ENCODE results near the gene KRTAP5-3. TPM values are rescaled to one million over a fixed set of nuclear protein-coding genes. Genes with fewer than 3 reads are reported as not detected.
"Not testable (repeated sequence)": the region's sequence is repeated elsewhere in the genome, so short reads cannot be mapped to it uniquely, and the experiment has no call there.

The KRTAP5-3 gene
- total RNA-seq, 1 experiment from 2014 or later, result not detected

- H3K4me1 ChIP-seq, H3K27me3 ChIP-seq: not testable (repeated sequence)
- peak; percentile 44 to 45 for DNase-seq
Observed at GRCh38 chr11:1607156-1607845, 962 bp downstream of the KRTAP5-3 start.

DNA sequence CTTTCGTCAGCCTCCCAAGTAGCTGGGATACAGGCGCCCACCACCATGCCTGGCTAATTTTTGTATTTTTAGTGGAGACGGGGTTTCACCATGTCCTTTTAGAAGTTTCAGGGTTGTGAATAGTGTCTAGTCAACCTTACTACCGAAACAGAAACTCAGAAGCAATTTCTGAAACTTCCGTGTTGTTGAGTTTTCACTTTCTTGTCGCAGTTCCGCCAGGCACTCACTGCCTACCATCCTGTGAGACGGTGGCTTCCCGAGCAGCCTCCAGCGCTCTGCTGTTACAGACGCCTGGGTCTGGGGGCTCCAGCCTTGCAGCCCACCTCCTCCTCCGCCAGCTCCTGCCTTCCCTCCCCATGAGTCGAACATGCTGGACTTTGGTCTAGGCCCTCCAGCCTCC lies 2.3 kb downstream of the KRTAP5-3 start:
- H3K27ac ChIP-seq; DNase-seq; H3K4me1 ChIP-seq; H3K27me3 ChIP-seq; H3K9me3 ChIP-seq (replicated peaks); H3K4me3 ChIP-seq; H3K36me3 ChIP-seq: not testable (repeated sequence)

More at GRCh38 chr11:1607156-1607845, 962 bp downstream of the KRTAP5-3 start:
- not testable (repeated sequence) for H3K4me3 ChIP-seq; H3K36me3 ChIP-seq; H3K27ac ChIP-seq; H3K9me3 ChIP-seq (replicated peaks)

DNA sequence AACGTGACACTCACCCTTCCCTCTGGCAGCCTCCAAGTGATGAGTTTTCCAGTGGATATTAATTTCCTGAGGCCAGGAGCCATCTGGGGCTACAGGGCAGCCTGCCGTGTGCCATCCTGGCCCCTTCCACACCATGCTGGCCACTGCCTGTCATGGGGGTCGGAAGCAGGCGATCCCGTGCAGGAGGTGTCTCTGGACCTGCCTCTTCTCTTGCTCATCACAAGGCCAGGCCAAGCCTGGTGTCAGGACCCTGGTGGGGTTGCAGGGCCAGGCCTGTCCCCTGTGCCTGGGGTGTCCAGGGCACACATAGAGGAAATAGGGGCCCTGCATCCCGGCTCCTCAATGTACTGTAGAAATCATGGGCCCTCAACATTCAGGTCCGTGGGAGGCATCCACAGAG lies 3.6 kb downstream of the KRTAP5-3 start:
- no peak overlapping the region for H3K27ac ChIP-seq
- H3K27me3 ChIP-seq, result no peaks in the 10 kb centered on the region
- no peaks in the 10 kb centered on the region for H3K4me1 ChIP-seq
- H3K4me3 ChIP-seq, result no peak overlapping the region
- H3K36me3 ChIP-seq, result no peaks in the 10 kb centered on the region
- H3K9me3 ChIP-seq (replicated peaks), result no peaks in the 10 kb centered on the region
- no peak for DNase-seq

DNA sequence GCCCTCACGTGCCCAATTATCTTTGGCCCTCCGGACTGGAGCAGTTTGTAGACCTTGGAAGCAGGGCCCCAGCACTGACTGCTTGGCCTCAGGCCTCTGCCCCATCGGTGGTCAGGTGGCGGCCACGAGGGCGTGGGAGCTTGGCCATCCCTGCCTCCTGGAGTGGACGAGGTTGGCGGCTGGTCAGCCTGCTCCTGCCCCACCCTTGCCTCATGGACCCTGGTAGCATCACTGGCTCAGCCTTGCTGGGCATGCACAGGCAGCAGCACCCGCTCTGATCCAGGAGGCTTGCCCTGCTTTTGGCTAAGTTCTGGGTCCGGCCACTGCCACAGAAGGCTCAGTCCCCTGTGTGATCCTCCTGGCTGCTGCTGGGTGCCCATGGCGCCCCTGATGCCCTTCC lies 4.1 kb downstream of the KRTAP5-3 start:
- Histone ChIP-seq H3K4me1 (no peaks in the 10 kb centered on the region), H3K4me3 (no peak overlapping the region), H3K9me3 (replicated peaks) (no peaks in the 10 kb centered on the region), H3K27ac (no peak overlapping the region), H3K27me3 (no peaks in the 10 kb centered on the region), H3K36me3 (no peaks in the 10 kb centered on the region)
- DNase-seq, result no peak

GRCh38 chr11:1603629-1604028 lies 4.6 kb downstream of the KRTAP5-3 start:
- Histone ChIP-seq H3K4me1 (no peaks in the 10 kb centered on the region), H3K27ac (no peak overlapping the region), H3K27me3 (no peaks in the 10 kb centered on the region), H3K9me3 (replicated peaks) (no peaks in the 10 kb centered on the region), H3K36me3 (no peaks in the 10 kb centered on the region), H3K4me3 (no peak overlapping the region)
- no peak for DNase-seq

DNA sequence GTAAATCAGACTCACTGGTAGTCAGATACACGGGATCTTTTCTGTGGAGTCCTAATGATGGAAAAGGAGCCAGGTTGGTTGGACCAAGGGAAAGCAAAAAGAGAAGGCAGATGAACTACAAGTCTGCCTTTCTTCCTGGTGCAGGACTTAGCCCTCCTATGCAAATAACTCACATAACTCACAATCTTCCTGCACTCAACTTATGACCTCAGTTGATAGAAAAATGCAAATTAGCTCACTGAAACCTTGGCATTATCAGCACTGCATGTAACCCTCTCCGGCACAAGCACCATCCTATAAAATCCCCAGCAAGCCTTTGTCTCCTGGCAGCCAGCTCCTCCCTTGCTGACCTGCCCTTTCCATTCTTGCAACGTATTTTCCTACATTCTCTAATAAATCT lies 6.6 kb downstream of the KRTAP5-3 start:
- H3K4me3 ChIP-seq; H3K27ac ChIP-seq; H3K9me3 ChIP-seq (replicated peaks); H3K4me1 ChIP-seq; H3K36me3 ChIP-seq; DNase-seq; H3K27me3 ChIP-seq: not testable (repeated sequence)

GRCh38 chr11:1600626-1601025 lies 7.6 kb downstream of the KRTAP5-3 start:
- Histone ChIP-seq H3K4me3 (no peak overlapping the region), H3K27ac (no peak overlapping the region), H3K36me3 (no peaks in the 10 kb centered on the region), H3K9me3 (replicated peaks) (no peaks in the 10 kb centered on the region), H3K27me3 (no peaks in the 10 kb centered on the region), H3K4me1 (no peaks in the 10 kb centered on the region)
- DNase-seq, result no peak

DNA sequence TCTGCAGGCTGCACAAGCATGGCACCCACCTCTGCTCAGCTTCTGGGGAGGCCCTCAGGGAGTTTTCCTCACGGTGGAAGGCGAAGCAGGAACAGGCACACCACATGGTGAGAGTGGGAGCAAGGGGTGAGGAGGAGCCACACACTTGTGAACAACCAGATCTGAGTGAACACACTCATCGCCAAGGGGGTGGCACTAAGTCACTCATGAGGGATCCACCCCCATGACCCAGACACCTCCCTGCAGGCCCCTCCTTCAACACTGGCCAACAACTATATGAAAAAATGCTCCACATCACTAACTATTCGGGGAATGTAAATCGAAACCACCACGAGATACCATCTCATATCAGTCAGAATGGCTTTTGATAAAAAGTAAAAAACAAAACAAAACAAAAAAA lies 9.4 kb downstream of the KRTAP5-3 start:
- DNase-seq, result no peak
- peaks cover 2% of the 10 kb centered on the region; the same call in 1 of the 2 replicates for H3K27me3 ChIP-seq

DNA sequence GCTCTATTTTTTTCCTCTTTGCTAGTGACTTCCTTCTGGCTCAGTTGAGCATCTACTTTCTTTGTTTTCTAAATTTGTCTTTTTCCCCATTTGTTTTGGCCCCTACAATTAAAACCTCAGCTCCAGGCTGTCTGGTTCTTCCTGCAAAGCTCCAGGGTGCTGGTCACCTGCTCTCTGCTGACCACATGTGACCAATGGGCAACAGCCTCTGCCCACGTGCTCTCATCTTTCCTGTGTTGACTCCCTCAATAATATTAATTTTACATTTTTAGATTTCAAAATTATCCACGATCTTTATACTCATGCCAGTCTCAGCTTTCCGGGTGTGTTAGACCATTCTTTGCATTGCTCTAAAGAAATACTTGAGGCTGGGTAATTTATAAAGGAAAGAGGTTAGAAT lies 9.9 kb downstream of the KRTAP5-3 start:
- H3K9me3 ChIP-seq (replicated peaks); H3K36me3 ChIP-seq; H3K27me3 ChIP-seq; H3K4me3 ChIP-seq; DNase-seq; H3K4me1 ChIP-seq; H3K27ac ChIP-seq: not testable (repeated sequence)

More for the DNA sequence above, 9.4 kb downstream of the KRTAP5-3 start:
- Histone ChIP-seq H3K9me3 (replicated peaks) (no peaks in the 10 kb centered on the region), H3K4me1 (no peaks in the 10 kb centered on the region), H3K27ac (no peak overlapping the region), H3K4me3 (no peak overlapping the region), H3K36me3 (no peaks in the 10 kb centered on the region)

DNA sequence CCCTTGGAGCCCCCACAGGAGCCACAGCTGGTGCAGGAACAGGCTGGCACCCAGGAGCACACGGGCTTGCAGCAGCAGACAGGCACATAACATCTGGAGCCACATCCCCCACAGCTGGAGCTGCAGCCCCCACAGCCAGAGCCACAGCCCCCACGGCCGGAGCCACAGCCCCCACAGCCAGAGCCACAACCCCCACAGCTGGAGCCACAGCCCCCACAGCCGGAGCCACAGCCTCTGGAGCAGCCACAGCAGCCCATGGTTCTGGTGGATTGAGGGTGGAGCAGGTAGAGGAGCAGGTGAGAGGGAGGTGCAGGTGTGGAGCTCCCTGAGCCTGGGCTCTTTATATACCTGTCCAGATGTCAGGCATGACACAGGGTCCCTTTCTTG lies 10.3 kb downstream of the KRTAP5-3 start, which contains the start of gene KRTAP5-2:
Gene KRTAP5-2, minus strand, starts transcription at position 301 of the 387 bp plus-strand sequence. Its CDS starts 44 bp downstream, at position 257.
- Histone ChIP-seq H3K27ac (no peak within 1 kb of the TSS), H3K4me3 (no peak within 1 kb of the TSS), H3K4me1 (no peaks in the 10 kb centered on the region), H3K27me3 (peaks cover 5% of the 10 kb centered on the region; the same call in 1 of the 2 replicates), H3K9me3 (replicated peaks) (no peaks in the 10 kb centered on the region), H3K36me3 (no peaks in the 10 kb centered on the region)
- DNase-seq, result no peak

DNA sequence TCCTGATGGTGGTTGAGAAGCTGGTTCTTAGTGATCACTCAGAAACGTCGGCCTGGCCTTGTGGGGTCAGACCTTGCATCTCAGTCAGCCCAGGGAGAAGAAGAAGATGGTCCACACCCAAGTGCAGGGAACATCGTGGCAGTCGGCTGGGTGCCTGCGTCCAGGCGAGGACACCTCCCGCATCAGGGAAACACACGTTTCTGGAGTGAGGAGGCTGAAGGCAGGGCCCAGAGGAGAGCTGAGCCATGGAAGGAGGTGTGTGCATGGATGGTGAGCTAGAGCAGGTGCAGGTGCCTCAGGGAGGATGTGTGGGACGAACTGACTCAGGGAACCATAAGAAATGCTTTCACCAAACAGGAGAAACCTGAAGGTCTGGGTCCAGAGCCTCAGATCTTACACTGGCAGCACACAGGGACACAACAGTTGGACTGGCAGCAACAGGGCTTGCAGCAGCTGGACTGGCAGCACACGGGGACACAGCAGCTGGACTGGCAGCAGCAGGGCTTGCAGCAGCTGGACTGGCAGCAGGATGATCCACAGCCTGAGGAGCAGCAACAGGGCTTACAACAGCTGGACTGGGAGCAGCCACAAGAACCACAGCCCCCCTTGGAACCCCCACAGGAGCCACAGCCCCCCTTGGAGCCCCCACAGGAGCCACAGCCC lies 10.8 kb downstream of the KRTAP5-3 start:
- no peak overlapping the region for H3K4me3 ChIP-seq
- H3K9me3 ChIP-seq (replicated peaks), result no peaks in the 10 kb centered on the region
- H3K4me1 ChIP-seq, result no peaks in the 10 kb centered on the region
- no peak for DNase-seq
- H3K36me3 ChIP-seq, result no peaks in the 10 kb centered on the region
- H3K27me3 ChIP-seq, result peaks cover 5% of the 10 kb centered on the region; the same call in 1 of the 2 replicates
- no peak overlapping the region for H3K27ac ChIP-seq

- not testable (repeated sequence) for H3K4me3 ChIP-seq; H3K9me3 ChIP-seq (replicated peaks); H3K27ac ChIP-seq; H3K4me1 ChIP-seq; H3K27me3 ChIP-seq; H3K36me3 ChIP-seq; DNase-seq
Observed at GRCh38 chr11:1596576-1597121, 11.6 kb downstream of the KRTAP5-3 start.

- H3K4me1 ChIP-seq; H3K4me3 ChIP-seq; H3K27ac ChIP-seq; DNase-seq; H3K36me3 ChIP-seq; H3K27me3 ChIP-seq; H3K9me3 ChIP-seq (replicated peaks): not testable (repeated sequence)
Observed at GRCh38 chr11:1595994-1596575, 12.2 kb downstream of the KRTAP5-3 start.

DNA sequence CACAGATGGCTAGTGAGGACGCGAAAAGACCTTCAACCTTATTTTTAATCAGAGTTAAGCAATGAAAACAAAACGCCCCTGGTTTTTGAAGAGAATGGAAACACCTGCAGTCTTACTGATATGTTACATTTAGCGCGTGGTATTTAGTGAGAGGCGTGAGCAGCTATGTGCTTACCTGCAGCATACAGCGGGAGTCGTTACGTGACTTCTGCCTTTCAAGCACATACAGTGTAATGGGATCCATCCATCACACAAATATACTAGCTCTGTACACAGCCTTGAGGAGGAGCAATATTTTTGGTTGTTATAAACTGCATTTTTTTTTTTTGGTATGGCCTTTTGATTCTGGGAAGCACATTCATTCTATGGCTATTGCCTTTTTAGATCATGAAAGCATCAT lies 15.6 kb downstream of the KRTAP5-3 start:
- Histone ChIP-seq H3K4me3 (no peak overlapping the region), H3K27ac (no peak overlapping the region), H3K36me3 (no peaks in the 10 kb centered on the region), H3K4me1 (no peaks in the 10 kb centered on the region), H3K27me3 (peaks cover 5% of the 10 kb centered on the region; the same call in 1 of the 2 replicates), H3K9me3 (replicated peaks) (no peaks in the 10 kb centered on the region)
- no peak for DNase-seq

- no peak overlapping the region for H3K4me3 ChIP-seq
- H3K27ac ChIP-seq, result no peak overlapping the region
- no peaks in the 10 kb centered on the region for H3K4me1 ChIP-seq
- DNase-seq, result no peak
- H3K27me3 ChIP-seq, result peaks cover 5% of the 10 kb centered on the region; the same call in 1 of the 2 replicates
- H3K9me3 ChIP-seq (replicated peaks), result no peaks in the 10 kb centered on the region
- no peaks in the 10 kb centered on the region for H3K36me3 ChIP-seq
Observed at GRCh38 chr11:1589996-1590395, 18.3 kb downstream of the KRTAP5-3 start.
